Measurements from ENCODE around the gene PAX1. TPM values are rescaled to one million over a fixed set of nuclear protein-coding genes. Genes with fewer than 3 reads are reported as not detected.

Gene PAX1
- total and polyA plus RNA-seq, 9 of the 15 experiments (the other 6 are each of a cell fraction or from before 2014, with no cell fraction given): not detected

GRCh38 chr20:21767200-21767738 lies 61.8 kb downstream of the PAX1 start:
- no TSS peak for BruUV-seq (replicated peaks)
- no peaks in the 10 kb centered on the region for H3K27me3 ChIP-seq (ENCODE audit: control insufficient read depth in 2 of 2, insufficient read depth in 2 of 2, low read length in 2 of 2)
- 18% methylated on average over 10 of the region's 10 CpGs for WGBS (ENCODE audit: insufficient coverage, low coverage, missing lambda C conversion rate)
- no peaks in the 10 kb centered on the region for H3K36me3 ChIP-seq (ENCODE audit: control insufficient read depth, insufficient read depth, low read length)
- peak; percentile 36 for TF ChIP-seq RBM25 (IDR thresholded peaks at IDR 0.05; ENCODE audit: low read depth, low read length, severe bottlenecking)
- no peak for TF ChIP-seq GABPA (tag; conservative IDR thresholded peaks at IDR 0.05; ENCODE audit: low read depth)
- no peak for TF ChIP-seq PBX2 (CRISPR knock-in tag; IDR thresholded peaks at IDR 0.05; ENCODE audit: low read depth)
- TF ChIP-seq PBX2 (tag; conservative IDR thresholded peaks at IDR 0.05; ENCODE audit: low read depth): 0 out of 2 replicates have a peak, but pooled peaks have one; percentile 33
- H3K27ac ChIP-seq (ENCODE audit: extremely low read depth, low read depth, low read length): no peak overlapping the region
- peaks cover 0 to 6% of the 10 kb centered on the region in 2 experiments; a peak in 1 of 5 replicates for H3K4me1 ChIP-seq (replicated peaks in 1 of 2; ENCODE audit: control insufficient read depth in 2 of 2, insufficient read depth in 2 of 2, low read length in 2 of 2)
- FAIRE-seq (no peak), DNase-seq (ENCODE audit: extremely low read depth in 1 of 4, low spot score in 3 of 4) (no peak), ATAC-seq (no peak)
- no peak overlapping the region for H3K4me3 ChIP-seq
- intact Hi-C loops (cut with micrococcal nuclease) (no loop called here), in situ Hi-C loops (cut with MboI) (no loop called here)
- H3K9me3 ChIP-seq (replicated peaks; ENCODE audit: control insufficient read depth, insufficient read depth, low read depth, low read length): no peaks in the 10 kb centered on the region
- no peak overlapping the region for H3K4me2 ChIP-seq (ENCODE audit: insufficient read depth, low read length)
- H3K79me2 ChIP-seq (ENCODE audit: control insufficient read depth, insufficient read depth, low read length): no peaks in the 10 kb centered on the region
- no peaks in the 10 kb centered on the region for H4K20me1 ChIP-seq (replicated peaks; ENCODE audit: control insufficient read depth, insufficient read depth, low read length)
- CTCF ChIA-PET (ENCODE audit: low intra/inter-chr PET ratio): interaction anchor here (1.4 kb wide), 1 partner anchor 127 kb away, joined by 5 read pairs; no protein-coding TSS in a partner anchor
- no peak overlapping the region for H3K9ac ChIP-seq (ENCODE audit: insufficient read depth in 1 of 2, low read depth in 2 of 2, low read length in 2 of 2)
- no peaks in the 10 kb centered on the region for H3K9me1 ChIP-seq (ENCODE audit: control insufficient read depth, insufficient read depth, low read length)
- POLR2A ChIA-PET: interaction anchor here (0.5 to 0.7 kb wide), 2 partner anchors 484 to 584 kb away, joined by 3 to 4 read pairs; no protein-coding TSS in a partner anchor
- no peak overlapping the region for H2AFZ ChIP-seq (ENCODE audit: low read depth, low read length)
